Osteocyte (in vitro differentiated cells): ENCODE data around the gene SLC26A3. TPM values are rescaled to one million over a fixed set of nuclear protein-coding genes. Genes with fewer than 3 reads are reported as not detected.

Source experiments
- DNase-seq: peaks from one replicate; pipeline ENCODE4 v3.0.0; 2021; ENCODE audit warnings: mixed read lengths; ENCODE audit not compliant: unreplicated experiment; ENCODE audit errors: extremely low spot score
- H3K27ac Mint-ChIP-seq: one replicate; pipeline ENCODE4 v1.8.0; 2021; ENCODE audit warnings: mild to moderate bottlenecking, mixed read lengths; ENCODE audit not compliant: unreplicated experiment
- H3K27me3 Mint-ChIP-seq: one replicate; pipeline ENCODE4 v1.8.0; 2021; ENCODE audit warnings: mixed read lengths; ENCODE audit not compliant: unreplicated experiment
- H3K36me3 Mint-ChIP-seq: one replicate; pipeline ENCODE4 v1.8.0; 2021; ENCODE audit warnings: mixed read lengths; ENCODE audit not compliant: unreplicated experiment
- H3K4me1 Mint-ChIP-seq: one replicate; pipeline ENCODE4 v1.8.0; 2021; ENCODE audit warnings: mixed read lengths; ENCODE audit not compliant: unreplicated experiment
- H3K4me3 Mint-ChIP-seq: one replicate; pipeline ENCODE4 v1.8.0; 2021; ENCODE audit warnings: mild to moderate bottlenecking, moderate library complexity, mixed read lengths; ENCODE audit not compliant: unreplicated experiment
- H3K9me3 Mint-ChIP-seq: one replicate; pipeline ENCODE4 v1.8.0; 2021; ENCODE audit warnings: mixed read lengths; ENCODE audit not compliant: unreplicated experiment
- total RNA-seq: library from RNA; stranded (reverse); gene quantifications from 2 replicates; pipeline ENCODE4 v1.2.1, GENCODE V29; 2021
- TF ChIP-seq, protein P1 (sequence below): fragments of 200-600 bp; sonication (generic); IDR thresholded peaks from 2 replicates; pipeline ENCODE4 v1.5.0; 2021; ENCODE audit warnings: antibody characterized with exemption, mild to moderate bottlenecking, moderate library complexity

SLC26A3 gene
- total RNA-seq, 1 donor from 2014 or later = not detected

DNA sequence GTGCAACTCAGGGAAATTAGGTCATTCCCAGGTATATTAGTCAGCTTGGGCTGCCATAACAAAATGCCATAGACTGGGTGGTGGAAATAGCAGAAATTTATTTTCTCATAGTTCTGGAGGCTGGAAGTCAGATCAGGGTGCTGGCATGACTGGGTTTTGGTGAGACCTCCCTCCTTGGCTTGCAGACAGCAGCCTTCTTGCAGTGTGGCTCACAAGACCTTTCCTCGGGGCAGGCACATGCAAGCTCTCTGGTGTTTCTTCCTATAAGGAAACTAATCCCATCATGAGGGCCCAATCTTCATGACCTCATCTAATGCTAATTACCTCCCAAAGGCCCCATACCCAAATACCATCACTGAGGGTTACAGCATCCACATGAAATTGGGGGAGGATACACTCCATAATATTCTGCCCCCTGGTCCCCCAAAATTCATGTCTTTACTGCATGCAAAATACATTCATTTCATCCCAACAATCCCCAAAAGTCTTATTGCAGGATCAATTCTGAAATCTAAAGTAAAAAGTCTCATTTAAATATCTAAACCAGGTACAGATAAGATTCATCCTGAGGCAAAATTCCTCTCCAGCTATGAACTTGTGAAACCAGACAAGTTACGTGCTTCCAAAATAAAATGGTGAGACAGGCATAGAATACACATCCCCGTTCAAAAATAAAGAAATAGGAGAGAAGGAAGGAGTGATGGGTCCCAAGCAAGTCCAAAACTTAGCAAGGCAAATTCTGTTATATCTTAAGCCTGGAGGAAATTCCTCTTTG lies 76.5 kb downstream of the SLC26A3 start:
- Mint-ChIP-seq H3K27me3 (peaks cover 51% of the 10 kb centered on the region), H3K4me3 (no peak overlapping the region), H3K4me1 (no peaks in the 10 kb centered on the region), H3K36me3 (no peaks in the 10 kb centered on the region), H3K9me3 (no peaks in the 10 kb centered on the region), H3K27ac (no peak overlapping the region)
- no peak for DNase-seq
- TF ChIP-seq, protein P1, sequence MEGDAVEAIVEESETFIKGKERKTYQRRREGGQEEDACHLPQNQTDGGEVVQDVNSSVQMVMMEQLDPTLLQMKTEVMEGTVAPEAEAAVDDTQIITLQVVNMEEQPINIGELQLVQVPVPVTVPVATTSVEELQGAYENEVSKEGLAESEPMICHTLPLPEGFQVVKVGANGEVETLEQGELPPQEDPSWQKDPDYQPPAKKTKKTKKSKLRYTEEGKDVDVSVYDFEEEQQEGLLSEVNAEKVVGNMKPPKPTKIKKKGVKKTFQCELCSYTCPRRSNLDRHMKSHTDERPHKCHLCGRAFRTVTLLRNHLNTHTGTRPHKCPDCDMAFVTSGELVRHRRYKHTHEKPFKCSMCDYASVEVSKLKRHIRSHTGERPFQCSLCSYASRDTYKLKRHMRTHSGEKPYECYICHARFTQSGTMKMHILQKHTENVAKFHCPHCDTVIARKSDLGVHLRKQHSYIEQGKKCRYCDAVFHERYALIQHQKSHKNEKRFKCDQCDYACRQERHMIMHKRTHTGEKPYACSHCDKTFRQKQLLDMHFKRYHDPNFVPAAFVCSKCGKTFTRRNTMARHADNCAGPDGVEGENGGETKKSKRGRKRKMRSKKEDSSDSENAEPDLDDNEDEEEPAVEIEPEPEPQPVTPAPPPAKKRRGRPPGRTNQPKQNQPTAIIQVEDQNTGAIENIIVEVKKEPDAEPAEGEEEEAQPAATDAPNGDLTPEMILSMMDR = no peak

DNA sequence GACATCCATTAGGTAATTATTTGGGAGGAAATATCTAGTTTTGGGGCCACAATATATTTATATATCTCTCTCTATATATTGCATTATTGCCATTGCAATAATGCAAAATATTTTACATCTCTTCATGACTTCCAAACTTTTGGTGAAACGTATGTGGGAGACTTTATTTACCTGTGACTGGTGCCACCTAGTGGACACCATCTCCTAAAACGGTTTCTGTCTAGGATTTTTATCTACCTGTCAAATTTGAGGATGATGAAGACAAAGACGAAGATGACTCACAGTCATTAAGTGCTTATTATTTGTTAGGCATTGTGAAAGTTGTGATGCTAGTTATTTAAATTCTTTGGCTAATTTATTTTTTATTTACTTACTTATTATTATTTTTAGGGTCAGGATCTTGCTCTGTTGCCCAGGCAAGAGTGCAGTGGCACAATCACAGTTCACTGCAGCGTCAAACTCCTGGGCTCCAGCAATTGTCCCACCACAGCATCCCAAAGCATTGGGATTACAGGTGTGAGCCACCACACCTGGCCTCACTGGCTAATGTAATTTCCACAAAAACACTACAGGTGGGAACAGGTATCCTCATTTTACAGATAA lies 77.8 kb downstream of the SLC26A3 start:
- TF ChIP-seq, protein P1 = peak; percentile 76
- Mint-ChIP-seq H3K4me1 (no peaks in the 10 kb centered on the region), H3K36me3 (no peaks in the 10 kb centered on the region), H3K27ac (no peak overlapping the region), H3K27me3 (peaks cover 58% of the 10 kb centered on the region), H3K9me3 (no peaks in the 10 kb centered on the region), H3K4me3 (no peak overlapping the region)
- DNase-seq = no peak

DNA sequence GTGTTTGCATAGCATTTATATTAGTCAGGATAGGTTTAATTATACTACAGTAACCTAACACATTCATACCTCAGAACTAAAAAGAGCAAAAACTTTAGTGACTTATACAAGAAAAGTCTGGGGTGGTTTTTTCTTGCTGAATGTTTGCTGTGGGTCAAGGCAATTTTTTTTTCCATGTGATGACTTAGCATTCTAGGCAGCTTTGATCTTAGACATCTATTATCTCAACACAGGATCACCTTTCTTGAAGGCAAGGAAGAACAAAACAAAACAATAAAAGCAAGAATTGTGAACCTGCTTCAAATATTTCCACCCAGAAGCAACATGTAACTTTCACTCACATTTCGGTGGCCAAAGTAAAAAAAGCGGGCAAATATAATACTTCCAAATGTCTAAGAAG lies 79.8 kb downstream of the SLC26A3 start:
- H3K4me1 Mint-ChIP-seq = no peaks in the 10 kb centered on the region
- H3K27me3 Mint-ChIP-seq = peaks cover 55% of the 10 kb centered on the region
- no peaks in the 10 kb centered on the region for H3K9me3 Mint-ChIP-seq
- TF ChIP-seq, protein P1 = no peak
- no peaks in the 10 kb centered on the region for H3K36me3 Mint-ChIP-seq
- H3K27ac Mint-ChIP-seq = no peak overlapping the region
- DNase-seq = no peak
- H3K4me3 Mint-ChIP-seq = no peak overlapping the region

DNA sequence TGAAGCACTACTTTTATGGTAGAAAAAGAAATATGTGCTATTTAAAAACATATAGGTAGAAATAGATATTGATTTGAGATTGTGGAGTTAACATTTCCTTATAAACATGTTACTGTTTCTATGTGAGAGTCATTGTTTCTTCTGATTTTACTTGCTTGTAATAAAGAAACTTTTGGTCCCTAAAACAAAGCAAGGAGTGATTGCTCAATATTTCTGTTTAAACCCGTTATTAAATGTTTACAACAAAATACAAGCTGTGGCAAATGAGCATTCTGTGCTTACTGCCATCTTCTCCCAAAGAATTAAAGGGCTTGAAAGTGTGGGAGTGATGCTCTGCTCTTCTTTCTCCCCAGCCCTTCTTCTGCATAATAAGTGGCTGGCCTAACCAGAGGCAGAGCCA lies 81.7 kb downstream of the SLC26A3 start:
- no peak overlapping the region for H3K27ac Mint-ChIP-seq
- H3K4me3 Mint-ChIP-seq = no peak overlapping the region
- no peaks in the 10 kb centered on the region for H3K36me3 Mint-ChIP-seq
- no peaks in the 10 kb centered on the region for H3K4me1 Mint-ChIP-seq
- DNase-seq = no peak
- TF ChIP-seq, protein P1 = no peak
- H3K9me3 Mint-ChIP-seq = no peaks in the 10 kb centered on the region
- peaks cover 38% of the 10 kb centered on the region for H3K27me3 Mint-ChIP-seq

DNA sequence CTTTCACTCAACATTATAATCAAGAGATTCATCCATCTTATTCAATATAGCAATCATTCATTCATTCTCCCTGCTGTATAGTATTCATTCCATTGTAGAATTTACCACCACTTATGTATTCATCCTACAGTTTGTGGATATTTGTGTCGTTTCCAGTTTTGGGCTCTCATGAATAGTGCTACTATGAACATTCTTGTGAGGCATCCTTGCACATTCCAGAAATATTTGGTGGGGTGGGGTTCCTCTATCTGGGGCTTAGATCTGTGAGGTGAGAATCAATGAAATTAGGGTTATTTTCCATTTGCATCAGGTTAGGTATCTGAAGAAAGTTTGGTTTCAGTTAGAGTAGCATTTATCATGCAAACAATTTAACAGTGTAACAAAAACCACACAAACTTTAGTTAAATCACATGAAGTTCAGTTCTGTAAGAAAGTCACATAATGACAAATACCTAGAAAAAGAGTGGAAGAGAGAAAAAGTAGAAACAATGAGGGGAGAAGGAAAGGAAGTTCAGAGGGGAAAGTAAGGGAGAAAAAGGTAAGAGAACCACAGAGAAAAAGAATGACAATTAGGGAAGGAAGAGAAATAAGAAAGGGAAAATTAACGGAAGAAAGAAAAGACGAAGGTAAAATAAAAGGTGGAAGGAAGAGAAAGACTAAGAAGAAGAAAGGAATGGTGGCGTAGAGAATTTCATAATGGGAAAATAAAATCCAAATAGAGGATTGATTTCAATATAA lies 84.4 kb downstream of the SLC26A3 start:
- no peaks in the 10 kb centered on the region for H3K9me3 Mint-ChIP-seq
- DNase-seq = no peak
- TF ChIP-seq, protein P1 = no peak
- H3K4me1 Mint-ChIP-seq = no peaks in the 10 kb centered on the region
- peaks cover 24% of the 10 kb centered on the region for H3K27me3 Mint-ChIP-seq
- H3K36me3 Mint-ChIP-seq = no peaks in the 10 kb centered on the region
- no peak overlapping the region for H3K27ac Mint-ChIP-seq
- no peak overlapping the region for H3K4me3 Mint-ChIP-seq
